Suprapubic skin (tissue), 3 donors: Measurements from ENCODE around the gene FMNL1.

ENCODE experiments used
- EP300 ChIP-seq: sonication (generic); formaldehyde crosslinking; IDR thresholded peaks from one replicate; pipeline ENCODE4 v1.6.1; 2017; ENCODE audit warnings: antibody characterized with exemption
- POLR2A ChIP-seq, 2 donors: fragments of 450-650 bp; IDR thresholded peaks; one replicate each; pipeline ENCODE4 v1.6.1; 2017; ENCODE audit warnings: antibody characterized with exemption in 2 of 2, mild to moderate bottlenecking in 2 of 2, moderate library complexity in 2 of 2
- TF ChIP-seq, protein P1 (sequence below), 2 donors: fragments of 200-600 bp in 1 of 2; fragments of 450-650 bp in 1 of 2; sonication (generic) in 1 of 2; IDR thresholded peaks; one replicate each; pipeline ENCODE4 v1.5.1; 2016 to 2019; ENCODE audit warnings: antibody characterized with exemption in 2 of 2, mild to moderate bottlenecking in 1 of 2, moderate library complexity in 1 of 2

DNA sequence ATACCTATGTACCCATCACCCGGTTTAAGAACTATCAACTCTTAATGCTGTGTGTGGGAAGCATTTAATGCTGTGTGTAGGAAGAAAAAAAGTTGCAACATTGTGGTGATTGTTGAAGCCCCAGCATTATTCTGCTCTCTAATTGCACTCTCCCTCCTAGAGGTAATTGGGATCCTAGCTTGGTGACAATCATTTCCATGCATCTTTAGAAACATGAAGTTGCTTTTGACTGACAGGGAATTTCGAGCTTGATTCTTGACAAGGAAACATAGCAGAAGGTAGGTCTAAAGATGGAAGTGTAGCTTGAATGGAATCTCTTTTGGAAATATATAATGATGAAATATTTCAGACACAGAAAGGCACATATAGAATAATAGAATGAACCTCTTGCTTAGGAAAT, 32.7 kb upstream of the FMNL1 start:
- no peak for TF ChIP-seq EP300
- TF ChIP-seq, protein P1, sequence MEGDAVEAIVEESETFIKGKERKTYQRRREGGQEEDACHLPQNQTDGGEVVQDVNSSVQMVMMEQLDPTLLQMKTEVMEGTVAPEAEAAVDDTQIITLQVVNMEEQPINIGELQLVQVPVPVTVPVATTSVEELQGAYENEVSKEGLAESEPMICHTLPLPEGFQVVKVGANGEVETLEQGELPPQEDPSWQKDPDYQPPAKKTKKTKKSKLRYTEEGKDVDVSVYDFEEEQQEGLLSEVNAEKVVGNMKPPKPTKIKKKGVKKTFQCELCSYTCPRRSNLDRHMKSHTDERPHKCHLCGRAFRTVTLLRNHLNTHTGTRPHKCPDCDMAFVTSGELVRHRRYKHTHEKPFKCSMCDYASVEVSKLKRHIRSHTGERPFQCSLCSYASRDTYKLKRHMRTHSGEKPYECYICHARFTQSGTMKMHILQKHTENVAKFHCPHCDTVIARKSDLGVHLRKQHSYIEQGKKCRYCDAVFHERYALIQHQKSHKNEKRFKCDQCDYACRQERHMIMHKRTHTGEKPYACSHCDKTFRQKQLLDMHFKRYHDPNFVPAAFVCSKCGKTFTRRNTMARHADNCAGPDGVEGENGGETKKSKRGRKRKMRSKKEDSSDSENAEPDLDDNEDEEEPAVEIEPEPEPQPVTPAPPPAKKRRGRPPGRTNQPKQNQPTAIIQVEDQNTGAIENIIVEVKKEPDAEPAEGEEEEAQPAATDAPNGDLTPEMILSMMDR (IDR thresholded peaks at IDR 0.05) = no peak
- TF ChIP-seq POLR2A (IDR thresholded peaks at IDR 0.05) = no peak
